Liver (tissue), 3 donors: ENCODE results near the gene LIPH.

Experiments used
- CTCF ChIP-seq: fragments of 150-350 bp; IDR thresholded peaks from 2 replicates; pipeline ENCODE4 v1.5.1; 2017; ENCODE audit warnings: improper control_type of control experiment, low read depth, low read length; ENCODE audit not compliant: missing input control
- HNF4G ChIP-seq: IDR thresholded peaks from 2 replicates; pipeline ENCODE4 v1.6.1; 2016; ENCODE audit warnings: antibody characterized with exemption
- JUND ChIP-seq, 2 donors: IDR thresholded peaks; 2 replicates each; pipeline ENCODE4 v1.6.1; 2016; ENCODE audit warnings: antibody characterized with exemption in 2 of 2
- NR2F2 ChIP-seq: IDR thresholded peaks from 2 replicates; pipeline ENCODE4 v1.6.1; 2016; ENCODE audit warnings: antibody characterized with exemption
- REST ChIP-seq: IDR thresholded peaks from 2 replicates; pipeline ENCODE4 v1.6.1; 2016; ENCODE audit warnings: antibody characterized with exemption, mild to moderate bottlenecking
- RXRA ChIP-seq, 2 donors: IDR thresholded peaks; 2 replicates each; pipeline ENCODE4 v1.6.1; 2017 to 2018; ENCODE audit warnings: antibody characterized with exemption in 2 of 2, mild to moderate bottlenecking in 1 of 2
- YY1 ChIP-seq: IDR thresholded peaks from 2 replicates; pipeline ENCODE4 v1.6.1; 2016; ENCODE audit warnings: antibody characterized with exemption, mild to moderate bottlenecking
- TF ChIP-seq, protein P1 (sequence below): IDR thresholded peaks from 2 replicates; pipeline ENCODE4 v1.6.1; 2016; ENCODE audit warnings: antibody characterized with exemption
- donor health status: healthy.
- donor health status: healthy.

DNA sequence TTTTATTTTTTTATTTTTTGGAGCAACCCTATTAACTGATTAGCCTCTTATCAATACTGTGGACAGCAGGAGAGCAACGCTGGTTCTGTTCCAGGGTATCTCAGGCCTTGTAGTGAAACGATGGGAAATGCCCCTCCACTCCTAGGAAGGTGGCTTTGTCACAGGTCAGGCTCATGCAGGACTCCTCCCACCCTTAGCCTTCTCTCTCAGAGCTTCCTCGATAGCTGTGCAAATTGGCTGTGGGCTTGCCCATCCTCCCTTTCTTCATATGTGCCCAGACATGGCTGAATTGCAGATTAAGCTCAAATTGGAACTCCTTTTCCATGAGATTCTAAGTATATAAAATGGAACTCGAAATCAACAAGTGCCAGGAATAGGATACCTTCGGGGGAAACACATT, 92.1 kb downstream of the LIPH start:
- TF ChIP-seq RXRA (IDR thresholded peaks at IDR 0.05) (no peak), CTCF (no peak), NR2F2 (no peak), JUND (IDR thresholded peaks at IDR 0.05) (no peak), YY1 (no peak), REST (no peak), HNF4G (no peak)
- TF ChIP-seq, protein P1, sequence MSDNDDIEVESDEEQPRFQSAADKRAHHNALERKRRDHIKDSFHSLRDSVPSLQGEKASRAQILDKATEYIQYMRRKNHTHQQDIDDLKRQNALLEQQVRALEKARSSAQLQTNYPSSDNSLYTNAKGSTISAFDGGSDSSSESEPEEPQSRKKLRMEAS = no peak
